HG03354 (cell line): ENCODE measurements around the gene CHRD.

Experiments used
- ATAC-seq: cut with Tn5 transposase; IDR thresholded peaks from one replicate; pipeline ENCODE4 v1.9.1; 2021; ENCODE audit warnings: mild to moderate bottlenecking; ENCODE audit not compliant: unreplicated experiment, poor library complexity, severe bottlenecking

The CHRD gene

GRCh38 chr3:184359610-184360009 is 20.2 kb upstream of the CHRD start:
- ATAC-seq = no peak

- no peak for ATAC-seq
Measured at GRCh38 chr3:184360070-184360928, 19.6 kb upstream of the CHRD start.

- no peak for ATAC-seq
Measured at GRCh38 chr3:184360929-184361531, 18.8 kb upstream of the CHRD start.

- ATAC-seq = peak; percentile 33
Measured at GRCh38 chr3:184361532-184361931, 18.3 kb upstream of the CHRD start, which contains the start of the genes CLCN2 and POLR2H. Gene CLCN2, minus strand, starts transcription at chr3:184361605. Its CDS starts 126 bp downstream, at chr3:184361479. Gene POLR2H, plus strand, starts transcription at chr3:184361710. Its CDS starts 1,783 bp downstream, at chr3:184363493.

- ATAC-seq = peak; percentile 13
Measured at GRCh38 chr3:184361932-184362667, 17.8 kb upstream of the CHRD start.

- ATAC-seq = peak; percentile 91
Measured at GRCh38 chr3:184362668-184363546, 16.9 kb upstream of the CHRD start.

- ATAC-seq = no peak
Measured at GRCh38 chr3:184366619-184367289, 13.1 kb upstream of the CHRD start.

GRCh38 chr3:184368116-184368515 is 11.7 kb upstream of the CHRD start:
- no peak for ATAC-seq

GRCh38 chr3:184368586-184369183 is 11.2 kb upstream of the CHRD start:
- ATAC-seq = no peak

- peak; percentile 92 for ATAC-seq
Measured at GRCh38 chr3:184371570-184372018, 8.3 kb upstream of the CHRD start.

GRCh38 chr3:184372296-184372821 is 7.5 kb upstream of the CHRD start:
- ATAC-seq = no peak

- ATAC-seq = no peak
Measured at GRCh38 chr3:184372911-184373310, 6.9 kb upstream of the CHRD start.

GRCh38 chr3:184373422-184373821 is 6.4 kb upstream of the CHRD start:
- no peak for ATAC-seq

- no peak for ATAC-seq
Measured at GRCh38 chr3:184375747-184376461, 4.0 kb upstream of the CHRD start.

GRCh38 chr3:184377374-184377773 is 2.5 kb upstream of the CHRD start:
- ATAC-seq = no peak

- ATAC-seq = no peak
Measured at GRCh38 chr3:184377882-184378445, 1.9 kb upstream of the CHRD start, which contains the start of gene THPO. Gene THPO, minus strand, starts transcription at chr3:184378207. Its CDS starts 1,948 bp downstream, at chr3:184376259.

GRCh38 chr3:184378651-184379357 is 1.1 kb upstream of the CHRD start:
- ATAC-seq = no peak
